ENCODE measurements around the gene MSANTD3. TPM values are rescaled to one million over a fixed set of nuclear protein-coding genes. Genes with fewer than 3 reads are reported as not detected.

MSANTD3 gene
- total RNA-seq, result 56.3 and 79.6 TPM in 2 replicates

GRCh38 chr9:100426530-100427365 lies at the start of gene MSANTD3:
TSS of gene MSANTD3 (plus strand) at chr9:100427143. CDS start at chr9:100441939, 14,796 bp downstream.

GRCh38 chr9:100472788-100473275 lies 45.9 kb downstream of the MSANTD3 start, which contains the start of gene TMEFF1:
TSS of gene TMEFF1 (plus strand) at chr9:100473149. CDS start at chr9:100473545, 396 bp downstream.

Other genes with a start within 250 kb of the MSANTD3 start
- gene TEX10, start 74.2 kb upstream of the MSANTD3 start, total RNA-seq, result 27.2 and 33.4 TPM in 2 replicates
- gene TMEFF1, start 46.0 kb downstream of the MSANTD3 start, total RNA-seq, result 0.11 and 0.62 TPM in 2 replicates
- under 0.01 and 0.08 TPM in 2 replicates for gene CAVIN4, start 150.9 kb downstream of the MSANTD3 start, total RNA-seq

Measured in hair follicular keratinocyte (primary cell).